Activated naive CD4-positive, alpha-beta T cell treated with anti-CD3 and anti-CD28 coated beads, Interleukin-2, amount 50 U/mL, for 24 hours (primary cell): ENCODE results near the gene HACD2.
A peak's percentile ranks its signal among the peaks of the same experiment; 100 is the strongest.

Experiments used
- H3K27ac Mint-ChIP-seq: one replicate; pipeline ENCODE4 v1.8.0; 2021; ENCODE audit warnings: mild to moderate bottlenecking, mixed read lengths
- H3K27me3 Mint-ChIP-seq: one replicate; pipeline ENCODE4 v1.8.0; 2021; ENCODE audit warnings: mixed read lengths
- H3K36me3 Mint-ChIP-seq: one replicate; pipeline ENCODE4 v1.8.0; 2021; ENCODE audit warnings: mixed read lengths
- H3K4me1 Mint-ChIP-seq: one replicate; pipeline ENCODE4 v1.8.0; 2021; ENCODE audit warnings: mixed read lengths
- H3K4me3 Mint-ChIP-seq: one replicate; pipeline ENCODE4 v1.8.0; 2021; ENCODE audit warnings: mild to moderate bottlenecking, mixed read lengths
- H3K9me3 Mint-ChIP-seq: one replicate; pipeline ENCODE4 v1.8.0; 2021; ENCODE audit warnings: mixed read lengths

HACD2 gene

DNA sequence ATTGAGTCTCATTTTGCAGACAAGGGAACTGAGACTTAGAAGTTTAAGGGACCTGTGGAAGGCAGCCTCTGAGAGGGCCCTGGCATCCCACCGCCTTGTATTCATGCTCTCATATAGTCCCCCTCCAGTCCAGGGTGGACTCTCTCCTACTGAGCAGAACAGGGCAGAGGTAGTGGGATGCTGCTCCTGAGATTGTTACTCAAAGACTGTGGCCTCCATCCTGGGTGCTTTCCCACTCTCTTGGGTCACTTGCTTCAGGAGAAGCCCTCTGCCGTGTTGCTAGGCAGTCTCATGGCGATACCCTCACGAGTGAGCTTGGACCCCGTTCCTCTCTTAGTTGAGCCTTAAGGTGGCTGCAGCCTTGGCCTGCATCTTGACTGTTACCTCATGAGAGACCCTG lies 113.7 kb downstream of the HACD2 start:
- H3K36me3 Mint-ChIP-seq = no peaks in the 10 kb centered on the region
- H3K4me3 Mint-ChIP-seq = no peak overlapping the region
- no peaks in the 10 kb centered on the region for H3K27me3 Mint-ChIP-seq
- no peak overlapping the region for H3K27ac Mint-ChIP-seq
- H3K4me1 Mint-ChIP-seq = no peaks in the 10 kb centered on the region
- no peaks in the 10 kb centered on the region for H3K9me3 Mint-ChIP-seq

GRCh38 chr3:123469323-123469995 lies 115.4 kb downstream of the HACD2 start:
- H3K27me3 Mint-ChIP-seq = peaks cover 3% of the 10 kb centered on the region
- H3K4me1 Mint-ChIP-seq = no peaks in the 10 kb centered on the region
- no peaks in the 10 kb centered on the region for H3K9me3 Mint-ChIP-seq
- H3K27ac Mint-ChIP-seq = no peak overlapping the region
- no peaks in the 10 kb centered on the region for H3K36me3 Mint-ChIP-seq
- no peak overlapping the region for H3K4me3 Mint-ChIP-seq

DNA sequence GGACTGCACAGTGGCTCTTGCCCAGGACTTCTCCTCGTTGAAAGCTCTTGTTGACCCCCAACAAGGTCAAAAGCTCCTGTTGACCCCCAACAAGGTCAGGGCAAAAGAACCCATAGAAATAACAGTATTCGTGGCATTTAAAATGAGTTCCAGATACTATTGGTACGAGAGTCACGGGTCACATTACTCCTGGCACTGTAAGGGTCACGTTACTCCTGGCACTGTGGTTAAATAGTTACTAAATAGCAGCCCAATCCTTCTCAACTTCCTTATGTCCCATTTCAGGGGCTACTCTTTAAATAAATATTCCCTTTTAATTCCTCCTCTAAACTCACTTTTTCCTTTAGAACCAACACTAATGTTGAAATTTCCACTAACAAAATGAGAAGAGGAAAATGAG lies 117.8 kb downstream of the HACD2 start:
- H3K27me3 Mint-ChIP-seq = peaks cover 5% of the 10 kb centered on the region
- no peaks in the 10 kb centered on the region for H3K9me3 Mint-ChIP-seq
- H3K36me3 Mint-ChIP-seq = no peaks in the 10 kb centered on the region
- H3K4me1 Mint-ChIP-seq = no peaks in the 10 kb centered on the region
- H3K4me3 Mint-ChIP-seq = no peak overlapping the region
- no peak overlapping the region for H3K27ac Mint-ChIP-seq

GRCh38 chr3:123464211-123464610 lies 120.6 kb downstream of the HACD2 start:
- Mint-ChIP-seq H3K4me3 (no peak overlapping the region), H3K27ac (no peak overlapping the region), H3K27me3 (peaks cover 5% of the 10 kb centered on the region), H3K36me3 (no peaks in the 10 kb centered on the region), H3K9me3 (no peaks in the 10 kb centered on the region), H3K4me1 (no peaks in the 10 kb centered on the region)

GRCh38 chr3:123459862-123460261 lies 125.0 kb downstream of the HACD2 start:
- Mint-ChIP-seq H3K9me3 (no peaks in the 10 kb centered on the region), H3K4me1 (no peaks in the 10 kb centered on the region), H3K27ac (no peak overlapping the region), H3K36me3 (no peaks in the 10 kb centered on the region), H3K27me3 (peaks cover 11% of the 10 kb centered on the region), H3K4me3 (no peak overlapping the region)

DNA sequence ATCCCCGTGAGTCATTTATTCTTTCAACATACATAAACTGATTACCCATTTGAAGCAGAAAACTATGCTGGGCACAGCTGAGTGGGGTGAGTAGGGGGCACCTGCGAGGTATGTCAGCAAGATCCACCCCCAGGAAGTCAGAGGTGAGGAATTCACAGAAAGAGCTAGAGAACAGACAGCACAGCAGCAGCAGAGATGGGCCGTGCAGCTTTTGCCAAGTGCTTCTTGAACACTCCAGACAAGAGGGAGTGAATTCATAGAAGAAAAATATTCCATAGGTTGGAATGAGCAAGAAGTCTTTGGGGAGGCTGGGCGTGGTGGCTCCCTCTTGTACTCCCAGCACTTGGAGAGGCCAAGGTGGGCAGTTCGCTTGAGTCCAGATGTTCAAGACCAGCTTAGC lies 126.6 kb downstream of the HACD2 start:
- Mint-ChIP-seq H3K27me3 (peaks cover 10% of the 10 kb centered on the region), H3K9me3 (no peaks in the 10 kb centered on the region), H3K36me3 (no peaks in the 10 kb centered on the region), H3K4me1 (no peaks in the 10 kb centered on the region), H3K4me3 (no peak overlapping the region), H3K27ac (no peak overlapping the region)

- no peaks in the 10 kb centered on the region for H3K36me3 Mint-ChIP-seq
- H3K27me3 Mint-ChIP-seq = peaks cover 10% of the 10 kb centered on the region
- no peaks in the 10 kb centered on the region for H3K9me3 Mint-ChIP-seq
- no peaks in the 10 kb centered on the region for H3K4me1 Mint-ChIP-seq
- no peak overlapping the region for H3K27ac Mint-ChIP-seq
- no peak overlapping the region for H3K4me3 Mint-ChIP-seq
Measured at GRCh38 chr3:123457841-123458240, 127.0 kb downstream of the HACD2 start.

DNA sequence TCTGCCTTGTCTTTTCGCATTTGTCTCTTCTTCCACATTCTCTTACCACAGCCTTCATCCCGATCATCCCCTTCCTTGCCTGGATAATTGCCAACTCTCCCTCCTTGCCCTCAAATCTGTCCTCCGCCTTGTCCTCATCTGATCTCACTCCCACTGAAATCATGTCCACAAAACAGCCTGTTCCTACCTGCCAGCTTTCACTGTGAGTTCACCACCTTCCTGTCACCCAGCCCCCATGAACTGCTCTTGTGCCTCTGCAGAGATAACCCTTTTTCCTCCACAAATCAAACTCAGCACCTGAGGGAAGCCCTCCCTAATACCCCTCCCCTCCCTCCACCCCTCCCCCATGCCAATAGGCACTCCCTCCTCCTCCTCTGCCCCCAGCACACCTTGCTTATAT lies 131.2 kb downstream of the HACD2 start:
- Mint-ChIP-seq H3K4me1 (peaks cover 3% of the 10 kb centered on the region), H3K27me3 (peaks cover 20% of the 10 kb centered on the region), H3K9me3 (no peaks in the 10 kb centered on the region)

DNA sequence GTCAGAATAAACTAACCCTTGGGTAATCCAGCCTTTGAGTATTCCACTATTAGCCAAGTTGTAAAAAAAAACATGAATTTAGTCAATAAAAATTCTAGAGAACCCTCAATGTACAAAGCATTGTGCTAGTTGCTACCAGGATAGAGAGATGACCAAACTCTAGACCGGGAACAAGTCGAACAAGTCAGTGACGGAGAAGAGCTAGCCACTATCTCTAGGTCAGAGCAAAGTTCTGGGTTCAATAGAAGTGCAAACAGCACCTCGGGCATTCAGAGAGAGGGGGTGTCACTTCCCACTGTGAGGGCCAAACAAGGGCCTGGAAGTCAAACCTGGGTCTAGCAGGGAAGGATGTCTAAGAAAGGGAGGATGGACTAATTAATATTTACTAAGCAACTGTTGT lies 133.7 kb downstream of the HACD2 start:
- Mint-ChIP-seq H3K4me3 (no peak overlapping the region), H3K9me3 (no peaks in the 10 kb centered on the region), H3K27ac (no peak overlapping the region), H3K36me3 (no peaks in the 10 kb centered on the region), H3K27me3 (peaks cover 22% of the 10 kb centered on the region), H3K4me1 (peaks cover 7% of the 10 kb centered on the region)

More for the DNA sequence above, 131.2 kb downstream of the HACD2 start:
- Mint-ChIP-seq H3K27ac (no peak overlapping the region), H3K4me3 (no peak overlapping the region), H3K36me3 (no peaks in the 10 kb centered on the region)

GRCh38 chr3:123449997-123450604 lies 134.8 kb downstream of the HACD2 start:
- no peaks in the 10 kb centered on the region for H3K9me3 Mint-ChIP-seq
- H3K36me3 Mint-ChIP-seq = no peaks in the 10 kb centered on the region
- peak overlapping the region; percentile 73 for H3K4me3 Mint-ChIP-seq
- peaks cover 7% of the 10 kb centered on the region for H3K4me1 Mint-ChIP-seq
- H3K27ac Mint-ChIP-seq = no peak overlapping the region
- peaks cover 23% of the 10 kb centered on the region for H3K27me3 Mint-ChIP-seq

DNA sequence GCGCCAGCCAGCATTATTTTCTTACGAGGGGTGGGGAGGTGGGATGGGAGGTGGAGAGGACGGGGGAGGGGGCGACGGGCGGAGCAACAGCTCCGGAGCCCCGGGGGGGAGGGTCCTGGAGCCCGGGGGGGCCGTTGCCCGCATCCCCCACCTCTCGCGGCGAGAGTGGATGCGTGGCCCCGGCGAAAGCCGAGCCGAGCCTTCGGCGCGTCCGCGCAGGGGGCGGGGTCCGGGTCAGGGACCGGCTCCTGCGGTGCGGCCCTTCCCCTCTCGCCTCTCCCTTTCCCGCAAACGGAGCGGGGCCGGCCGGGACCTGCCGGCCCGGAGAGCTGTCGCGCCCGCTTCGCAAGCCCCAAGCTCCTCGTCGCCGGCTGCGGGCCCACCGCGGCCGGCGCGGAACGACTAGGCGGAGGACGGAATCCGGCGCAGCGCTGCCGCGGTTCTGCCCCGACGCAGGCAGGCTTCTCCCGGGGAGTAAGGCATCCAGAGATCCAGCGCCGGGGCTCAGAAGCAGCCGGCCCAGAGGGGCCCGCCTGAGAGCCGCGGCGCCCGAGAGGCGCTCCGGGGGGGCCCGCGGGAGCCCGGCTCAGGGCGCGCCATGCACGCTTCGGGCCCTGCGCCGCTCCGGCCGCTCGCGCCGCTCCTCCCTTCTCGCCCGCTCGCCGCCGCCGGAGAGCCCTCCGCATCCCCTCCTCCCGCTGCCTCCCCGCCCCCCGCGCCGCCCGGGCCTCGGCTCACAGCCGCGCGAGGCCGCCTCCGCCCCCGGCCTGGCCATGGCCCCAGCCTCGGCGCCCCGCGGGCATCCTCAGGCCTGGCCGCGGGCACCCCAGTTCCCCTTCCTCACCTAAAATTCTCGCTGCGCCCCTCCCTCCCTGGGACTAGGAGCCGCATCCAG lies 135.5 kb downstream of the HACD2 start:
- Mint-ChIP-seq H3K36me3 (no peaks in the 10 kb centered on the region), H3K4me3 (peak overlapping the region; percentile 73), H3K27ac (no peak overlapping the region), H3K4me1 (peaks cover 7% of the 10 kb centered on the region), H3K27me3 (peaks cover 27% of the 10 kb centered on the region), H3K9me3 (no peaks in the 10 kb centered on the region)

- Mint-ChIP-seq H3K27me3 (peaks cover 34% of the 10 kb centered on the region), H3K9me3 (no peaks in the 10 kb centered on the region), H3K4me3 (peak within 1 kb of the TSS; percentile 73), H3K36me3 (no peaks in the 10 kb centered on the region), H3K4me1 (peaks cover 7% of the 10 kb centered on the region), H3K27ac (no peak within 1 kb of the TSS)
Measured at GRCh38 chr3:123448536-123449101, 136.2 kb downstream of the HACD2 start, which contains the start of gene ADCY5. Gene ADCY5, minus strand, starts transcription at chr3:123449090. Its CDS starts 545 bp downstream, at chr3:123448545.

DNA sequence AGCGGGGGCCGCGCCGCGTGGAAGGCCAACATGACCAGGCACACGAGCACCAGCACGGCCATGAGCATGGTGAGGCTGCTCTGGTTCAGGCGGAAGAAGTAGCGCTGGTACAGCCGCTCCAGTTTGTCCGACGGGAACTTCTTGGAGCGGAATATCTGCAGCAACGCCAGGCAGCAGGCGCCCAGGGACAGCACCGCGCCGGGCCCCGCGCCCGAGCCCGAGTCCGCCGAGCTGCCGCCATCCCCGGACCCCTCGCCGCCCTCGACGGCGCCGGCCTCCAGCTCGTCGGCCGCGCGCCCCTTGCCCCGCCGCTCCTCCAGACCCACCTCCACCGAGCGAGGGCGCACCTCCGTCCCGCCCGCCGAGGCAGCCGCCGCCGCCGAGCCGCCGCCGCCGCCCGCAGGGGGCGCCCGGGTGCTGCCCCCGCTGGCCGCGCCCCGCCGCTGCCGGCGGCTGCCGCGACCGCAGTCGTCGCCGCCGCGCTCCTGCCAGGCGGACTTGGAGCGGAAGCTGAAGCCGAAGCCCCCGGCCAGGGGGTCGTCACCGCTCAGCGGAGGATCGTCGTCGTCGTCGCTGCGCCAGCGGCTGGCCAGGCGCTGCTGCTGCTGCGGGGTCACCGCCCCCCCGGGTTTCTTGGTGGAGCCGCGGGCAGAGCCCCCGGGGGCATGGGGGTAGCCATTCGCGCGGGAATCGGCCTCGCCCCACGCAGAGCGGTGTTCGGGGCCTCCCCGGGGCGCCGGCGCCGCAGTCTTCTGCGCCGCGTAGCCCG lies 136.9 kb downstream of the HACD2 start:
- H3K9me3 Mint-ChIP-seq = no peaks in the 10 kb centered on the region
- no peak overlapping the region for H3K27ac Mint-ChIP-seq
- H3K27me3 Mint-ChIP-seq = peaks cover 38% of the 10 kb centered on the region
- no peak overlapping the region for H3K4me3 Mint-ChIP-seq
- peaks cover 7% of the 10 kb centered on the region for H3K4me1 Mint-ChIP-seq
- H3K36me3 Mint-ChIP-seq = no peaks in the 10 kb centered on the region

- H3K36me3 Mint-ChIP-seq = no peaks in the 10 kb centered on the region
Measured at GRCh38 chr3:123447416-123447748, 137.5 kb downstream of the HACD2 start.

GRCh38 chr3:123446610-123447109 lies 138.2 kb downstream of the HACD2 start:
- H3K27ac Mint-ChIP-seq = no peak overlapping the region
- H3K27me3 Mint-ChIP-seq = peaks cover 43% of the 10 kb centered on the region
- H3K4me3 Mint-ChIP-seq = peak overlapping the region; percentile 80
- no peaks in the 10 kb centered on the region for H3K9me3 Mint-ChIP-seq
- no peaks in the 10 kb centered on the region for H3K36me3 Mint-ChIP-seq
- peaks cover 7% of the 10 kb centered on the region for H3K4me1 Mint-ChIP-seq

More at GRCh38 chr3:123447416-123447748, 137.5 kb downstream of the HACD2 start:
- Mint-ChIP-seq H3K4me1 (peaks cover 7% of the 10 kb centered on the region), H3K4me3 (peak overlapping the region; percentile 80), H3K27ac (no peak overlapping the region), H3K27me3 (peaks cover 41% of the 10 kb centered on the region), H3K9me3 (no peaks in the 10 kb centered on the region)
